ENCODE data around the gene BEST3.

The BEST3 gene

GRCh38 chr12:69714542-69714941, 15.4 kb upstream of the BEST3 start:
- Histone ChIP-seq H4K20me1 (ENCODE audit: insufficient read depth, low read length) (no peaks in the 10 kb centered on the region), H2AFZ (ENCODE audit: low read length) (no peak overlapping the region), H3K27me3 (replicated peaks; ENCODE audit: insufficient read depth, low read length) (no peaks in the 10 kb centered on the region), H3K9me3 (replicated peaks; ENCODE audit: insufficient read depth, low read length) (no peaks in the 10 kb centered on the region), H3K4me2 (ENCODE audit: low read depth, low read length) (no peak overlapping the region), H3K4me3 (ENCODE audit: low read length) (no peak overlapping the region), H3K4me1 (ENCODE audit: low read length) (no peaks in the 10 kb centered on the region), H3K9me2 (replicated peaks; ENCODE audit: insufficient read depth, low read length) (no peaks in the 10 kb centered on the region), H3K27ac (ENCODE audit: low read length) (no peak overlapping the region), H3K79me2 (ENCODE audit: low read length) (no peaks in the 10 kb centered on the region), H3K36me3 (replicated peaks; ENCODE audit: insufficient read depth, low read length) (no peaks in the 10 kb centered on the region), H3K9ac (ENCODE audit: low read length) (no peak overlapping the region), H3F3A (ENCODE audit: insufficient read depth, low read length) (no peaks in the 10 kb centered on the region)
- no peak for DNase-seq
- no peak for TF ChIP-seq CTCF (IDR thresholded peaks at IDR 0.05; ENCODE audit: low read length)

GRCh38 chr12:69712826-69713225, 13.7 kb upstream of the BEST3 start:
- DNase-seq, result no peak
- no peaks in the 10 kb centered on the region for H3F3A ChIP-seq (ENCODE audit: insufficient read depth, low read length)
- no peak overlapping the region for H3K27ac ChIP-seq (ENCODE audit: low read length)
- no peaks in the 10 kb centered on the region for H3K9me3 ChIP-seq (replicated peaks; ENCODE audit: insufficient read depth, low read length)
- H3K9ac ChIP-seq (ENCODE audit: low read length), result no peak overlapping the region
- H3K4me2 ChIP-seq (ENCODE audit: low read depth, low read length), result no peak overlapping the region
- H2AFZ ChIP-seq (ENCODE audit: low read length), result no peak overlapping the region
- TF ChIP-seq CTCF (IDR thresholded peaks at IDR 0.05; ENCODE audit: low read length) (no peak), EZH2 (optimal IDR thresholded peaks at IDR 0.05; ENCODE audit: low read depth, low read length) (no peak), EZH2phosphoT487 (IDR thresholded peaks at IDR 0.05; ENCODE audit: low read length) (no peak)
- H3K36me3 ChIP-seq (replicated peaks; ENCODE audit: insufficient read depth, low read length), result no peaks in the 10 kb centered on the region
- no peaks in the 10 kb centered on the region for H4K20me1 ChIP-seq (ENCODE audit: insufficient read depth, low read length)
- H3K4me1 ChIP-seq (ENCODE audit: low read length), result no peaks in the 10 kb centered on the region
- H3K79me2 ChIP-seq (ENCODE audit: low read length), result no peaks in the 10 kb centered on the region
- no peaks in the 10 kb centered on the region for H3K27me3 ChIP-seq (replicated peaks; ENCODE audit: insufficient read depth, low read length)
- no peak overlapping the region for H3K4me3 ChIP-seq (ENCODE audit: low read length)
- H3K9me2 ChIP-seq (replicated peaks; ENCODE audit: insufficient read depth, low read length), result no peaks in the 10 kb centered on the region

GRCh38 chr12:69708649-69709048, 9.5 kb upstream of the BEST3 start:
- Histone ChIP-seq H3F3A (ENCODE audit: insufficient read depth, low read length) (peaks cover 4% of the 10 kb centered on the region; the same call in 1 of the 2 replicates), H3K9ac (ENCODE audit: low read length) (no peak overlapping the region), H3K9me3 (replicated peaks; ENCODE audit: insufficient read depth, low read length) (no peaks in the 10 kb centered on the region), H3K4me3 (ENCODE audit: low read length) (no peak overlapping the region), H3K36me3 (replicated peaks; ENCODE audit: insufficient read depth, low read length) (no peaks in the 10 kb centered on the region), H3K79me2 (ENCODE audit: low read length) (no peaks in the 10 kb centered on the region), H3K27me3 (replicated peaks; ENCODE audit: insufficient read depth, low read length) (no peaks in the 10 kb centered on the region), H4K20me1 (ENCODE audit: insufficient read depth, low read length) (no peaks in the 10 kb centered on the region), H2AFZ (ENCODE audit: low read length) (no peak overlapping the region), H3K4me1 (ENCODE audit: low read length) (no peaks in the 10 kb centered on the region; the same call in 1 of the 2 replicates), H3K27ac (ENCODE audit: low read length) (no peak overlapping the region), H3K9me2 (replicated peaks; ENCODE audit: insufficient read depth, low read length) (no peaks in the 10 kb centered on the region), H3K4me2 (ENCODE audit: low read depth, low read length) (no peak overlapping the region; the same call in 1 of the 2 replicates)
- peak; percentile 26 for DNase-seq
- TF ChIP-seq EZH2 (optimal IDR thresholded peaks at IDR 0.05; ENCODE audit: low read depth, low read length) (no peak), CTCF (IDR thresholded peaks at IDR 0.05; ENCODE audit: low read length) (peak; percentile 38), EZH2phosphoT487 (IDR thresholded peaks at IDR 0.05; ENCODE audit: low read length) (no peak)

Data from MM.1S (cell line).